Measurements from ENCODE around the gene NKX1-1. TPM values are rescaled to one million over a fixed set of nuclear protein-coding genes. Genes with fewer than 3 reads are reported as not detected.

NKX1-1 gene
- total RNA-seq, 1 donor: not detected

- Histone ChIP-seq H3K79me2 (ENCODE audit: insufficient read depth, low read length) (no peaks in the 10 kb centered on the region), H3K4me1 (ENCODE audit: insufficient read depth, low read length) (no peaks in the 10 kb centered on the region), H2AFZ (ENCODE audit: low read length) (no peak overlapping the region), H3K27ac (ENCODE audit: low read depth, low read length) (no peak overlapping the region), H4K20me1 (ENCODE audit: insufficient read depth, low read length) (no peaks in the 10 kb centered on the region), H3K9me3 (ENCODE audit: low read depth, low read length) (no peaks in the 10 kb centered on the region), H3K36me3 (ENCODE audit: insufficient read depth, low read length) (no peaks in the 10 kb centered on the region), H3K4me2 (ENCODE audit: insufficient read depth, low read length) (no peak overlapping the region), H3K27me3 (ENCODE audit: insufficient read depth, low read length) (no peaks in the 10 kb centered on the region), H3K4me3 (ENCODE audit: insufficient read depth, low read length) (no peak overlapping the region)
- DNase-seq (ENCODE audit: insufficient read length, low spot score, missing footprints): peak; percentile 66
- TF ChIP-seq CTCF (IDR thresholded peaks at IDR 0.05; ENCODE audit: extremely low read depth, low read depth, low read length): no peak
These were observed 37.2 kb downstream of the NKX1-1 start for GRCh38 chr4:1369091-1369450.

GRCh38 chr4:1368421-1369090, 37.7 kb downstream of the NKX1-1 start:
- no peak overlapping the region for H3K27ac ChIP-seq (ENCODE audit: low read depth, low read length)
- peak; percentile 81 for DNase-seq (ENCODE audit: insufficient read length, low spot score, missing footprints)
- H4K20me1 ChIP-seq (ENCODE audit: insufficient read depth, low read length): no peaks in the 10 kb centered on the region
- no peaks in the 10 kb centered on the region for H3K4me1 ChIP-seq (ENCODE audit: insufficient read depth, low read length)
- no peak overlapping the region for H3K4me3 ChIP-seq (ENCODE audit: insufficient read depth, low read length)
- H3K27me3 ChIP-seq (ENCODE audit: insufficient read depth, low read length): no peaks in the 10 kb centered on the region
- no peaks in the 10 kb centered on the region for H3K9me3 ChIP-seq (ENCODE audit: low read depth, low read length)
- H2AFZ ChIP-seq (ENCODE audit: low read length): no peak overlapping the region
- H3K36me3 ChIP-seq (ENCODE audit: insufficient read depth, low read length): no peaks in the 10 kb centered on the region
- no peak overlapping the region for H3K4me2 ChIP-seq (ENCODE audit: insufficient read depth, low read length)
- no peaks in the 10 kb centered on the region for H3K79me2 ChIP-seq (ENCODE audit: insufficient read depth, low read length)
- no peak for TF ChIP-seq CTCF (IDR thresholded peaks at IDR 0.05; ENCODE audit: extremely low read depth, low read depth, low read length)

- Histone ChIP-seq H3K4me2 (ENCODE audit: insufficient read depth, low read length) (no peak overlapping the region), H3K4me3 (ENCODE audit: insufficient read depth, low read length) (no peak overlapping the region), H3K79me2 (ENCODE audit: insufficient read depth, low read length) (no peaks in the 10 kb centered on the region), H3K27me3 (ENCODE audit: insufficient read depth, low read length) (no peaks in the 10 kb centered on the region), H3K9me3 (ENCODE audit: low read depth, low read length) (no peaks in the 10 kb centered on the region), H4K20me1 (ENCODE audit: insufficient read depth, low read length) (no peaks in the 10 kb centered on the region), H3K36me3 (ENCODE audit: insufficient read depth, low read length) (no peaks in the 10 kb centered on the region), H2AFZ (ENCODE audit: low read length) (no peak overlapping the region), H3K4me1 (ENCODE audit: insufficient read depth, low read length) (no peaks in the 10 kb centered on the region), H3K27ac (ENCODE audit: low read depth, low read length) (no peak overlapping the region)
- TF ChIP-seq CTCF (IDR thresholded peaks at IDR 0.05; ENCODE audit: extremely low read depth, low read depth, low read length): no peak
- no peak for DNase-seq (ENCODE audit: insufficient read length, low spot score, missing footprints)
These were observed 38.3 kb downstream of the NKX1-1 start for GRCh38 chr4:1367936-1368289.

- TF ChIP-seq CTCF (IDR thresholded peaks at IDR 0.05; ENCODE audit: extremely low read depth, low read depth, low read length): no peak
- H3K4me3 ChIP-seq (ENCODE audit: insufficient read depth, low read length): no peak overlapping the region
- H3K36me3 ChIP-seq (ENCODE audit: insufficient read depth, low read length): no peaks in the 10 kb centered on the region
- no peaks in the 10 kb centered on the region for H3K27me3 ChIP-seq (ENCODE audit: insufficient read depth, low read length)
- no peaks in the 10 kb centered on the region for H3K4me1 ChIP-seq (ENCODE audit: insufficient read depth, low read length)
- no peaks in the 10 kb centered on the region for H3K79me2 ChIP-seq (ENCODE audit: insufficient read depth, low read length)
- H3K4me2 ChIP-seq (ENCODE audit: insufficient read depth, low read length): no peak overlapping the region
- no peaks in the 10 kb centered on the region for H3K9me3 ChIP-seq (ENCODE audit: low read depth, low read length)
- no peaks in the 10 kb centered on the region for H4K20me1 ChIP-seq (ENCODE audit: insufficient read depth, low read length)
- H3K27ac ChIP-seq (ENCODE audit: low read depth, low read length): no peak overlapping the region
- DNase-seq (ENCODE audit: insufficient read length, low spot score, missing footprints): peak; percentile 90
- no peak overlapping the region for H2AFZ ChIP-seq (ENCODE audit: low read length)
These were observed 38.9 kb downstream of the NKX1-1 start for GRCh38 chr4:1367230-1367935.
